Right renal cortex interstitium (tissue), 3 donors: ENCODE data around the gene NOL12. TPM values are rescaled to one million over a fixed set of nuclear protein-coding genes. Genes with fewer than 3 reads are reported as not detected.
A peak's percentile ranks its signal among the peaks of the same experiment; 100 is the strongest.

Experiments used
- DNase-seq, 3 donors: peaks; one replicate each; pipeline ENCODE4 v3.0.0-alpha.2; 2013; ENCODE audit warnings: low read depth in 3 of 3, low spot score in 2 of 3
- polyA plus RNA-seq, 3 donors: library from polyadenylated mRNA; unstranded; fragments of 120-200 nt; gene quantifications; one replicate each; pipeline ENCODE4 v1.2.1, GENCODE V29; 2013; ENCODE audit not compliant: insufficient read length in 3 of 3

The NOL12 gene
- polyA plus RNA-seq, 3 donors: 17.4 to 17.8 (median 17.8) TPM

DNA sequence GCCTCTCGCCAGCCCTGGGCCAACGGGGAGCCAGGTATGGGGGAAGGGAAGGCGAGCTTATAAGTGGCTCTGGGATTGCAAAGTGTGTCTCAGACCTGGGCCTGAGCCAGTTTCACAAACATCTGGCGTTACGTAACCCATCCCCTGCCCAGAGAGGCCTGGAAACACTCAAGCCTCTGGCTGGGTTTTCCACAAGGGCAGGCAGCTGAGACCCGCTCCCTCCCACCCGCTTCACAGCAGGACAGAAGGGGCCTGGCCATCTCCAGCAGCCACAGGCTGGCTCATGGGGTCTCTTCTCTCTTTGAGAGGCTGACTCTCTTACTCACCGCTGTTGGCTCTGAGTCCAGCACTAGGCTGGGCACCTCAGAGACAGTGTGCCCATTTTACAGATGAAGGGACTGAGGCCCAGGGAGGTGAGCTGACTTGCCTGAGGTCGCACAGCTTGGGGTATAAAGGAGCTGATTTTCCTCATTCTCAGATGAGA lies 55.2 kb downstream of the NOL12 start:
- peak; percentile 73 to 79 (median 73) for DNase-seq

DNA sequence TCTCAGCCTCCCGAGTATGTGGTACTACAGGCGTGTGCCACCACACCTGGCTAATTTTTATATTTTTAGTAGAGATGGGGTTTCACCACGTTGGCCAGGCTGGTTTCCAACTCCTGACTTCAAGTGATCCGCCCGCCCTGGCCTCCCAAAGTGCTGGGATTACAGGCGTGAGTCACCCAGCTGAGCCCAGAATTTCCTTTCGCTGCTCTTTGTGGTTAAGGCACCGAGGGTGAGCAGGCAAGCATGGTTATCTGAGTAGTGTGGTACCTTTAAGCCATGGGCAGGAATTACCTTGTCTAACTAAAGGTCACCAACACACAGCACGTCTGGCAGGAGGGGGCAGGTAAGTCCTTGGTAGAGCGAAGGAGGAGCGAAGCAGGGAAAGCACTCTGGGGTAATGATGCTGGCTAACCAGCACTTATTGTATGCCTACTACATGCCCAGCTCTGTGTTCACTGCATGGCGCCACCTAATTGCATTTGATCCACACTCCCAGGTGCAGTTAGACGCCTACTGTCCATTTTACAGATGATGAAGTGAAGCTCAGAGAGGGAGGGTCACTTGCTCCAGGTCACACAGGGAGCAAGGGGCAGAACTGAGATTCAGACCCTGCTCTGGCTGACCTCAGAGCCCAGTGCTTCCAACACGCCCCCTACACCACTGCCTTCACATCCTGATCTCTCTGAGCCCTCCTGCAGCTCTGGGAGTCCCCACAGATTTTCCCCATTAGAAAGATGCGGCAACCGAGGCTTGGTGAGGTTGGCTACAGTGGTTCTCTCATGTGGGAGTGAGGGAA lies 56.4 kb downstream of the NOL12 start:
- no peak for DNase-seq

Other genes starting within 250 kb of the NOL12 start
- gene MFNG, start 200.0 kb upstream of the NOL12 start, polyA plus RNA-seq: 1 to 10 TPM; 4.6 to 8.4 (median 6.3) TPM
- gene CARD10, start 166.9 kb upstream of the NOL12 start, polyA plus RNA-seq: 10 to 100 TPM; 16.2 to 18.0 (median 16.4) TPM
- 10 to 100 TPM; 32.3 to 36.9 (median 36.7) TPM for gene CDC42EP1, start 125.9 kb upstream of the NOL12 start, polyA plus RNA-seq
- gene LGALS2, start 106.3 kb upstream of the NOL12 start, polyA plus RNA-seq: 10 to 100 TPM; 36.0 to 40.6 (median 39.5) TPM
- gene GGA1, start 77.5 kb upstream of the NOL12 start, polyA plus RNA-seq: 10 to 100 TPM; 37.6 to 44.5 (median 38.9) TPM
- gene SH3BP1, start 46.7 kb upstream of the NOL12 start, polyA plus RNA-seq: 10 to 100 TPM; 19.7 to 26.6 (median 21.1) TPM
- 10 to 100 TPM; 16.4 to 17.7 (median 16.8) TPM for gene PDXP, start 27.6 kb upstream of the NOL12 start, polyA plus RNA-seq
- 100 to 1,000 TPM; 308 to 363 (median 348) TPM for gene LGALS1, start 10.7 kb upstream of the NOL12 start, polyA plus RNA-seq
- gene TRIOBP, start 10.7 kb downstream of the NOL12 start, polyA plus RNA-seq: 10 to 100 TPM; 55.9 to 67.6 (median 59.4) TPM
- gene GCAT, start 121.6 kb downstream of the NOL12 start, polyA plus RNA-seq: 10 to 100 TPM; 12.4 to 14.3 (median 12.6) TPM
- gene GALR3, start 137.0 kb downstream of the NOL12 start, polyA plus RNA-seq: not detected
- gene ANKRD54, start 158.0 kb downstream of the NOL12 start, polyA plus RNA-seq: 10 to 100 TPM; 22.7 to 27.1 (median 26.4) TPM
- gene EIF3L, start 163.1 kb downstream of the NOL12 start, polyA plus RNA-seq: 1,000 to 10,000 TPM; 1,125 to 1,137 (median 1,131) TPM
- gene MICALL1, start 220.0 kb downstream of the NOL12 start, polyA plus RNA-seq: 10 to 100 TPM; 24.4 to 28.9 (median 27.2) TPM